ENCODE measurements around the gene SRC. TPM values are rescaled to one million over a fixed set of nuclear protein-coding genes. Genes with fewer than 3 reads are reported as not detected.

The SRC gene
- total RNA-seq, 4 donors from 2014 or later: 27.5 to 52.2 (median 42.3) TPM

DNA sequence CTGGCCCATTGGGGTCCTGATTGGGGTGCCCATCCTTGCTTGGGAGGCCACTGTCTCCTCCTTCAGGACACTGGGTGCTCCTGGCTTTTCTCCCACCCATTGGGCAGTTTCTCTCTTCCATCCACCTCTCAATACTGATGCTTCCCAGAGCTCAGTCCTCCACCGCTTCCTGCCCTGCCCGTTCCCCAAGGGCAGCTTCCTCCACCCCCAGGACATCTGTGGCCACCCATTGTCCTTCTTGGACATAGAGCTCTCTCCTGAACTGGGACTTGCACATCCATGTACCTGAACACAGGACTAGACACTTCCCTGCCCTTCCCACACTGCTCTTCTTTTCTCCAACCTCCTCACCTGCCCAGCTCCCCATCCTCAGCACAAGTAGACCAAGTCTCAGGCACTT lies 105.7 kb downstream of the SRC start:
- H3K27me3 ChIP-seq: no peaks in the 10 kb centered on the region
- 82% methylated on average over 2 of the region's 2 CpGs for WGBS
- no peak for DNase-seq (ENCODE audit: extremely low spot score)
- H3K4me1 ChIP-seq: no peaks in the 10 kb centered on the region
- TF ChIP-seq POLR2A (IDR thresholded peaks at IDR 0.05; ENCODE audit: low read depth) (no peak), CTCF (IDR thresholded peaks at IDR 0.05) (no peak), POLR2AphosphoS5 (IDR thresholded peaks at IDR 0.05) (no peak), EP300 (IDR thresholded peaks at IDR 0.05) (no peak)
- H3K27ac ChIP-seq (replicated peaks in 1 of 4): no peak overlapping the region
- H3K9me3 ChIP-seq: peaks cover 0 to 17% (median 9%) of the 10 kb centered on the region in 4 donors
- no peaks in the 10 kb centered on the region for H3K36me3 ChIP-seq
- H3K4me3 ChIP-seq: no peak overlapping the region
- intact Hi-C loops (cut with DNase I): no loop called here

- Histone ChIP-seq H3K36me3 (no peaks in the 10 kb centered on the region), H3K4me3 (no peak overlapping the region), H3K27me3 (no peaks in the 10 kb centered on the region), H3K4me1 (no peaks in the 10 kb centered on the region), H3K9me3 (peaks cover 0 to 17% (median 9%) of the 10 kb centered on the region in 4 donors), H3K27ac (replicated peaks in 1 of 4) (no peak overlapping the region)
- intact Hi-C loops (cut with DNase I): no loop called here
- DNase-seq (ENCODE audit: extremely low spot score): no peak
- WGBS: 57% methylated on average over 3 of the region's 3 CpGs
- TF ChIP-seq POLR2A (IDR thresholded peaks at IDR 0.05; ENCODE audit: low read depth): no peak
- no peak for TF ChIP-seq EP300 (IDR thresholded peaks at IDR 0.05)
- no peak for TF ChIP-seq CTCF (IDR thresholded peaks at IDR 0.05)
- TF ChIP-seq POLR2AphosphoS5 (IDR thresholded peaks at IDR 0.05): no peak
These were observed 106.3 kb downstream of the SRC start for GRCh38 chr20:37452236-37452635.

DNA sequence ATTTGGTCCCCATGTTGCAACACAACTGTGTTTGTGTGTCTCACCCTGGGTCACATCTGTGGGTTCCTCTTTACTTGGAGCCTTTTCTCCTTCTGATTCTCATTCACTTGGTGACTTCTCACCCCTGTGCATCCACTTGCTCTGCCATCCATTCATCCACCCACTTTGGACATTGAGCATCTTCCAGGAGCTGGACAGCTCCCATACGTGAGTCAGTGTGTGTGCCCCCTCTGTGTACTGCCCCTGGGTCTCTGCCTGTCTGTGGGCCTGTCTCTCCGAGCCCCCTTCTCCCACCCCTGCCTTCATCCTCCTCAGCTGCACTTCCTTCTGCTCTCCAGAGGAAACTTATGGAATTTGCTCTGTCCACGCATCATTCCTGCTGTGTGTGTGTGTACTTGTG lies 107.3 kb downstream of the SRC start:
- H3K27ac ChIP-seq (replicated peaks in 1 of 4): no peak overlapping the region
- no peaks in the 10 kb centered on the region for H3K4me1 ChIP-seq
- H3K27me3 ChIP-seq: no peaks in the 10 kb centered on the region
- WGBS: 66% methylated on average over 3 of the region's 3 CpGs
- H3K36me3 ChIP-seq: no peaks in the 10 kb centered on the region
- DNase-seq (ENCODE audit: extremely low spot score): no peak
- intact Hi-C loops (cut with DNase I): no loop called here
- no peak overlapping the region for H3K4me3 ChIP-seq
- TF ChIP-seq POLR2A (IDR thresholded peaks at IDR 0.05; ENCODE audit: low read depth) (no peak), POLR2AphosphoS5 (IDR thresholded peaks at IDR 0.05) (no peak), CTCF (IDR thresholded peaks at IDR 0.05) (no peak), EP300 (IDR thresholded peaks at IDR 0.05) (no peak)
- peaks cover 0 to 18% (median 9%) of the 10 kb centered on the region in 4 donors for H3K9me3 ChIP-seq

DNA sequence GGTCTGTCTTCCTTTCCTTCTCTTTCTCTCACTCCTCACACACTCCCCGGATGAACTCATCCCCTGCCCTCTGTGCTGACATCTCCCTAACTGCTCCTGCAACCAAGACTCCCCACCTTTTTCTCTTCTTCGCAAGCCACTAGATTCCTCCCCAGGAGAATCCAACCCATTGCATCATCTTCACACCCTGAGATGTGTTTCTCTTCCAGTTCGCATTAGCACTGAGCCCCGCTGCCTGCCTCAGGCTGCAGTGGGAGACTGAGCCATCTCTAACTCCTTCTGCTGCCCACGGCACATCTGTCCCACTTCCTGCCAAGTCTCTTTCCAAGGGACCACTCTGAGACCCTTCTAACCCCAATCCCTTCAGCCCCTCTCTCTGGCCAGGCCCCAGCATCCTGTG lies 107.9 kb downstream of the SRC start:
- Histone ChIP-seq H3K27me3 (no peaks in the 10 kb centered on the region), H3K9me3 (peaks cover 0 to 23% (median 14%) of the 10 kb centered on the region in 4 donors), H3K36me3 (no peaks in the 10 kb centered on the region), H3K4me3 (no peak overlapping the region), H3K27ac (replicated peaks in 1 of 4) (no peak overlapping the region), H3K4me1 (no peaks in the 10 kb centered on the region)
- no peak for DNase-seq (ENCODE audit: extremely low spot score)
- no peak for TF ChIP-seq POLR2AphosphoS5 (IDR thresholded peaks at IDR 0.05)
- TF ChIP-seq EP300 (IDR thresholded peaks at IDR 0.05): no peak
- no peak for TF ChIP-seq POLR2A (IDR thresholded peaks at IDR 0.05; ENCODE audit: low read depth)
- WGBS: 87% methylated on average over 5 of the region's 5 CpGs
- intact Hi-C loops (cut with DNase I): no loop called here

DNA sequence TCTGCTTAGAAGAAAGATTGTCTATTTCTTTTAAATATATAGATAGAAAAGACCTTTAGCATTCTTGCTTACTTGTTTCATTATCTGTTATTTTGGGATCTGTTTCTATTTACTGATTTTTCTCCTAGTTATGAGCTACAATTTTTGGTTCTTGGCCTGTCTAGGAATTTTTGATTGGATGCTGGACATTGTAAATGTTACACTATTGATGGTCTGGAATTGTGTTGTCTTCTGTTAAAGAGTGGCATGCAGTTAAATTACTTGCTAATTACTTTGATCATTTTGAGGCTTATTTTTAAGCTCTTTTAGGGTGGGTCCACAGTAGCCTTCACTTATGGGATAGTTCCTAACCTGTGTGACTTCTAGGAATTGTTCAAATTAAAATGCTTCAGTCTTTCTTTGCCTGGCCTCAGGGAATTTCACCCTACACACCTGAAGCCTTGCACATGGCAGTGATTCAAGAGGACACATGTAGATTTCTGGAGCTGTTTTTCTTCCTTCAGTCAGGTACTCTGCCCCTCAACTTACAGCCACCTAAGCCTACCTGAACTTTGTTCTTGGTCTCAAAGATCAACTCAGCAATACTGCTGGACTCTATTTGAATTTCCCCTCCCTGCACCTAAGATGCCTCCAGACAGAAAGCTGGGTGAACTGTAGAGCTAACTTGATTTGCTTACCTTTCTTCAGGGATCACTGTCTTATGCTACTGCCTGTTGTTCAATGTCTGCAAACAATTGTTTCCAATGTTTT lies 108.9 kb downstream of the SRC start:
- Histone ChIP-seq H3K27me3 (no peaks in the 10 kb centered on the region), H3K27ac (replicated peaks in 1 of 4) (no peak overlapping the region), H3K9me3 (peaks cover 0 to 29% (median 19%) of the 10 kb centered on the region in 4 donors), H3K4me3 (no peak overlapping the region), H3K36me3 (no peaks in the 10 kb centered on the region), H3K4me1 (no peaks in the 10 kb centered on the region)
- no peak for DNase-seq (ENCODE audit: extremely low spot score)
- intact Hi-C loops (cut with DNase I): no loop called here
- TF ChIP-seq EP300 (IDR thresholded peaks at IDR 0.05) (no peak), CTCF (IDR thresholded peaks at IDR 0.05) (no peak), POLR2AphosphoS5 (IDR thresholded peaks at IDR 0.05) (no peak), POLR2A (IDR thresholded peaks at IDR 0.05; ENCODE audit: low read depth) (no peak)

Other genes with a start within 250 kb of the SRC start
- gene RPN2, start 166.8 kb upstream of the SRC start, total RNA-seq: 100 to 1,000 TPM in 3 of 4 donors, 10 to 100 TPM in 1; 89.7 to 125 (median 111) TPM
- 1 to 10 TPM; 2.7 to 6.2 (median 3.0) TPM for gene MROH8, start 166.6 kb upstream of the SRC start, total RNA-seq
- gene GHRH, start 84.3 kb upstream of the SRC start, total RNA-seq: not detected
- gene MANBAL, start 56.5 kb upstream of the SRC start, total RNA-seq: 10 to 100 TPM; 38.3 to 56.3 (median 47.3) TPM
- 10 to 100 TPM in 1 of 4 donors, 1 to 10 TPM in 3; 2.6 to 14.1 (median 9.1) TPM for gene NNAT, start 175.1 kb downstream of the SRC start, total RNA-seq
- gene BLCAP, start 181.7 kb downstream of the SRC start, total RNA-seq: 10 to 100 TPM; 41.9 to 59.6 (median 50.9) TPM

Measured in esophagus muscularis mucosa (tissue), 4 donors.